ENCODE data around the gene PM20D1. TPM values are rescaled to one million over a fixed set of nuclear protein-coding genes. Genes with fewer than 3 reads are reported as not detected.

Gene PM20D1
- total and polyA plus RNA-seq, 7 experiments from 2014 or later = 0.92 to 2.7 (median 1.9) TPM

DNA sequence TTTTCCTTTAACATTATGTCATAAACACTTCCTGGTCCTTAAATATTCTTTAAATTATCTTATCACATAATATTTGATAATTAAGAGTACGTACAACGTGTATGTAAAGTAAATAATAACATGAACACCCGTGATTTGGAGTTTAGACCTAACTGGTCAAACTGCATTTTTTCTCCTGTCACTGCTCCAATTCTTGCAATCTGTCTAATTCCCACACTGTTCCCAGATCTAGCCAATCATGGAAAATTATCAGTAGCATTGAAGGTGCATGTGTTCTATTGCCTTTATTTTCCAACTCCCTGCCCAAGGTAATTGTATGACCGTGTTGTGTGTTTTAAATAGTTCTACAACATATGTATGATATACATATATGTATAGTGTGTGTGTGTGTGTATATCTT lies 2.1 kb upstream of the PM20D1 start:
- POLR2A ChIA-PET = interaction anchor here (0.7 kb wide), 1 partner anchor 627 kb away, joined by 3 read pairs; no protein-coding TSS in a partner anchor
- DNase-seq = no peak
- Histone ChIP-seq H3K9me3 (ENCODE audit: control insufficient read depth in 2 of 3, low read length in 3 of 3) (no peaks in the 10 kb centered on the region), H3K4me3 (ENCODE audit: low read length) (no peak overlapping the region), H3K4me1 (ENCODE audit: control insufficient read depth in 2 of 2, insufficient read depth in 2 of 2, low read length in 2 of 2) (no peaks in the 10 kb centered on the region), H3K36me3 (ENCODE audit: control insufficient read depth in 2 of 3, insufficient read depth in 3 of 3, low read length in 3 of 3) (no peaks in the 10 kb centered on the region), H3K27me3 (ENCODE audit: control insufficient read depth in 2 of 2, insufficient read depth in 2 of 2, low read length in 2 of 2) (no peaks in the 10 kb centered on the region), H3K27ac (ENCODE audit: low read depth, low read length) (no peak overlapping the region)
- Mint-ChIP-seq H3K27ac (no peak overlapping the region), H3K36me3 (peaks cover 0 to 23% (median 8%) of the 10 kb centered on the region in 5 donors), H3K27me3 (peaks cover 0 to 26% (median 0%) of the 10 kb centered on the region in 5 donors), H3K9me3 (peaks cover 0 to 28% (median 12%) of the 10 kb centered on the region in 11 donors), H3K4me3 (no peak overlapping the region), H3K4me1 (peaks cover 0 to 19% (median 7%) of the 10 kb centered on the region in 7 donors)
- ATAC-seq = no peak
- CTCF ChIA-PET = interaction anchor here (0.6 kb wide), 1 partner anchor 323 kb away, joined by 3 read pairs; no protein-coding TSS in a partner anchor
- intact Hi-C loops (cut with micrococcal nuclease) = loop anchor here in 1 of 2 donors (2.0 kb wide), 2 partner anchors 37 to 77 kb away; partner anchors contain the start of gene RAB29

DNA sequence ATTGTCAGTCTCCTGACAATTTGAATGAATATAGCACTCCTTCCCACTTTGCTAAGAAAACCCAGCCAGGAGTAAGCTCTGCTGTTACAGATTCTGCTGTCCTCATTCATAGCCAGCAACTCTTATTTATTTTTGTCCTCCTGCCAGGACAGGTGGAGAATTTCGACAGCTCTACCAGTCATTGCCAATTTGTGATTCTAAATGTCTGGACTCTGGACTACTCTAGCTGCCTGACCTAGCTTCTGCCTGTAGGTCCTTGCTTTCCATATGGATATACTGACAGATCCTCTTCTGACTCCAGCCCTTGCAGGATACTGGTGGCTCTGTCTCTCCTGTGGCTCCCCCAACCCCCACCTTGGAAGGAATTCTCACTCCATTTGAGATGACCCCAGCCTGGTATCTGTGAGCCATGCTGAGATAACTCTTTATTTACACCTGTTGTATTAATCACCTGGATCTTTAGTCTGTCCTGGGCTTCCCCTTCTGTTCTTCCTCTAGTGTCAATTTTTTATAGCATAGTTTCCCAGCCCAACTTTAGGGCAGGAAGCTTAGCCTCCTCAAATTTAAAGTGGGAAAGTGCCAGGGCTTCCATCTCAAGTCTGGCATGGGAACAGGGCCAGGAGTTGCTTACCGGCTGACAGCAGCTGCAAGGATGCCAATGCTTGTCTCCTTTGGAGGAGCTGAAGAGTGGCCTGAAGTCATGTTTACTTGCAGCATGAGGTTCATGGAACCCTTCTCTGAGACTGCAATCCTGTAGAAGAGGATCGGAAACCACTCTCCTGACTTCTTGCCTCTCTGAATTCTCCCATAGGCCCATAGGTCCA lies 6.7 kb downstream of the PM20D1 start:
- peaks cover 0 to 2% (median 0%) of the 10 kb centered on the region in 7 donors for H3K4me1 Mint-ChIP-seq
- intact Hi-C loops (cut with micrococcal nuclease) = no loop called here
- ATAC-seq = no peak

DNA sequence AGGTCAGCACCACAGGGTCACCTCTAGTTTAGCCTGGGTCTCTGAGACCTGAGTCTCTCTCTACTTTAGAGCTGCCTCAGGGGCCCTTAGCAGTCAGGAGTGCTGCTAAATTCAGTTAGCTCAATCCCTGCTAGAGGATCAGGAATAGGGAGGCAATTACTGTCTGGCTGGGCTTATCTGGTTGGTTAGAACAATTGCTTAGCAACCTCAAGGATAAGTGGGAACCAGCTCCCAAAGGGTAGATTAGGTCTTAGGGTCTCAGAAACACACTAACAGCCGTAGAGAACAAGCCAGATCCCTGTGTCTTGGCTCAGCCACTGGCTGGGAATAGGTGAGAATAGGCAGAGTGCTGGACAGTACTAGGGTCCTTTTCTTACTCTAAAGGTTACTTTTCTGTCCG lies 7.7 kb downstream of the PM20D1 start:
- Histone ChIP-seq H3K36me3 (ENCODE audit: control insufficient read depth in 2 of 3, insufficient read depth in 3 of 3, low read length in 3 of 3) (no peaks in the 10 kb centered on the region), H3K9me3 (ENCODE audit: control insufficient read depth in 2 of 3, low read length in 3 of 3) (no peaks in the 10 kb centered on the region), H3K27ac (ENCODE audit: low read depth, low read length) (no peak overlapping the region), H3K4me3 (ENCODE audit: low read length) (no peak overlapping the region), H3K4me1 (ENCODE audit: control insufficient read depth in 2 of 2, insufficient read depth in 2 of 2, low read length in 2 of 2) (no peaks in the 10 kb centered on the region), H3K27me3 (ENCODE audit: control insufficient read depth in 2 of 2, insufficient read depth in 2 of 2, low read length in 2 of 2) (no peaks in the 10 kb centered on the region)
- ATAC-seq (no peak), DNase-seq (no peak)
- CTCF ChIA-PET = interaction anchor here (0.8 kb wide), 1 partner anchor 259 kb away, joined by 4 read pairs; no protein-coding TSS in a partner anchor
- intact Hi-C loops (cut with micrococcal nuclease) = no loop called here
- H3K4me3 Mint-ChIP-seq = no peak overlapping the region
- H3K36me3 Mint-ChIP-seq = peaks cover 0 to 33% (median 5%) of the 10 kb centered on the region in 5 donors
- POLR2A ChIA-PET = no interaction called here
- H3K9me3 Mint-ChIP-seq = no peaks in the 10 kb centered on the region
- peaks cover 0 to 5% (median 0%) of the 10 kb centered on the region in 5 donors for H3K27me3 Mint-ChIP-seq
- peaks cover 0 to 2% (median 0%) of the 10 kb centered on the region in 7 donors for H3K4me1 Mint-ChIP-seq
- no peak overlapping the region for H3K27ac Mint-ChIP-seq

More for the DNA sequence above, 6.7 kb downstream of the PM20D1 start:
- Histone ChIP-seq H3K27me3 (ENCODE audit: control insufficient read depth in 2 of 2, insufficient read depth in 2 of 2, low read length in 2 of 2) (no peaks in the 10 kb centered on the region), H3K27ac (ENCODE audit: low read depth, low read length) (no peak overlapping the region), H3K4me3 (ENCODE audit: low read length) (no peak overlapping the region), H3K36me3 (ENCODE audit: control insufficient read depth in 2 of 3, insufficient read depth in 3 of 3, low read length in 3 of 3) (no peaks in the 10 kb centered on the region), H3K4me1 (ENCODE audit: control insufficient read depth in 2 of 2, insufficient read depth in 2 of 2, low read length in 2 of 2) (no peaks in the 10 kb centered on the region), H3K9me3 (ENCODE audit: control insufficient read depth in 2 of 3, low read length in 3 of 3) (no peaks in the 10 kb centered on the region)
- Mint-ChIP-seq H3K27ac (no peak overlapping the region), H3K4me3 (no peak overlapping the region), H3K9me3 (no peaks in the 10 kb centered on the region), H3K36me3 (peaks cover 0 to 27% (median 5%) of the 10 kb centered on the region in 5 donors), H3K27me3 (no peaks in the 10 kb centered on the region)
- no peak for DNase-seq
- POLR2A ChIA-PET = no interaction called here
- CTCF ChIA-PET = no interaction called here

GRCh38 chr1:205840146-205840923 lies 9.6 kb downstream of the PM20D1 start:
- DNase-seq (no peak), ATAC-seq (no peak)
- ChIA-PET CTCF (interaction anchor here (0.6 kb wide), 1 partner anchor 24 kb away, joined by 5 read pairs; no protein-coding TSS in a partner anchor), POLR2A (no interaction called here)
- Histone ChIP-seq H3K4me3 (ENCODE audit: low read length) (no peak overlapping the region), H3K4me1 (ENCODE audit: control insufficient read depth in 2 of 2, insufficient read depth in 2 of 2, low read length in 2 of 2) (no peaks in the 10 kb centered on the region), H3K27ac (ENCODE audit: low read depth, low read length) (no peak overlapping the region), H3K36me3 (ENCODE audit: control insufficient read depth in 2 of 3, insufficient read depth in 3 of 3, low read length in 3 of 3) (no peaks in the 10 kb centered on the region), H3K9me3 (ENCODE audit: control insufficient read depth in 2 of 3, low read length in 3 of 3) (no peaks in the 10 kb centered on the region), H3K27me3 (ENCODE audit: control insufficient read depth in 2 of 2, insufficient read depth in 2 of 2, low read length in 2 of 2) (no peaks in the 10 kb centered on the region)
- Mint-ChIP-seq H3K27ac (peak overlapping the region in 1 of 9 donors; percentile 16), H3K9me3 (no peaks in the 10 kb centered on the region), H3K27me3 (peaks cover 0 to 6% (median 0%) of the 10 kb centered on the region in 5 donors), H3K36me3 (peaks cover 0 to 45% (median 6%) of the 10 kb centered on the region in 5 donors), H3K4me1 (peaks cover 0 to 2% (median 0%) of the 10 kb centered on the region in 7 donors), H3K4me3 (no peak overlapping the region)
- intact Hi-C loops (cut with micrococcal nuclease) = no loop called here

DNA sequence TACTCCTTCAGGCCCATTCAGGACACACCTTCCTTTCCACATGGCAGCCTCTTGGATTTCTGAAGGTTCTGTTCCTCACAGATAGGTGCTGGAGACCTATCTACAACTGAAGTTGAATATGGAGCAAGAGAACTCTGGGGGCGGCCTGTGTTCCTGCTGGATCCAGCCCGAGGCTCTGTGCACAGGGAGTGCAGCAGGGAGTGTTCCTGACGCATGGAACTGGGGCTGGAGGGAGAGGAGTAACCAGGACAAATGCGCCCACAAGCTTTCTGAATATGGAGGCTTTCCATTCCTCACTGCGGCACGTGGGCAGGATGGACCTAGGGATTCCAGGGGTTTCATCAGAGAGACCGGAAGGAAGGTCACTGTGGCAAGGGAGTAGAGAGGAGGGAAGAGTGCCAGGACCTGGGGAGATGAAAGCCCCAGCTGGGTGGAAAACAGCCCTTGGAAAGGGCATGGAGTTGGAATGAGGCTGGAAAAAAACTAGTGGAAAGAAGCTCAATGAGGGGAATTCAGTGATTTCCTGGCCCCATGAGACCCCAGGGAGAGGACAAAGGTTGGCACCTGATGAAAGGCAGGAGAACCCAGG lies 12.5 kb downstream of the PM20D1 start:
- POLR2A ChIA-PET = no interaction called here
- H3K27ac Mint-ChIP-seq = no peak overlapping the region
- Histone ChIP-seq H3K9me3 (ENCODE audit: control insufficient read depth in 2 of 3, low read length in 3 of 3) (no peaks in the 10 kb centered on the region), H3K27me3 (ENCODE audit: control insufficient read depth in 2 of 2, insufficient read depth in 2 of 2, low read length in 2 of 2) (no peaks in the 10 kb centered on the region), H3K27ac (ENCODE audit: low read depth, low read length) (no peak overlapping the region), H3K36me3 (ENCODE audit: control insufficient read depth in 2 of 3, insufficient read depth in 3 of 3, low read length in 3 of 3) (no peaks in the 10 kb centered on the region), H3K4me1 (ENCODE audit: control insufficient read depth in 2 of 2, insufficient read depth in 2 of 2, low read length in 2 of 2) (no peaks in the 10 kb centered on the region), H3K4me3 (ENCODE audit: low read length) (no peak overlapping the region)
- ATAC-seq (no peak), DNase-seq (no peak)
- H3K4me1 Mint-ChIP-seq = peaks cover 0 to 4% (median 0%) of the 10 kb centered on the region in 7 donors
- H3K36me3 Mint-ChIP-seq = peaks cover 0 to 37% (median 0%) of the 10 kb centered on the region in 5 donors
- H3K27me3 Mint-ChIP-seq = peaks cover 0 to 6% (median 0%) of the 10 kb centered on the region in 5 donors
- H3K9me3 Mint-ChIP-seq = no peaks in the 10 kb centered on the region
- intact Hi-C loops (cut with micrococcal nuclease) = no loop called here
- CTCF ChIA-PET = no interaction called here
- H3K4me3 Mint-ChIP-seq = no peak overlapping the region

DNA sequence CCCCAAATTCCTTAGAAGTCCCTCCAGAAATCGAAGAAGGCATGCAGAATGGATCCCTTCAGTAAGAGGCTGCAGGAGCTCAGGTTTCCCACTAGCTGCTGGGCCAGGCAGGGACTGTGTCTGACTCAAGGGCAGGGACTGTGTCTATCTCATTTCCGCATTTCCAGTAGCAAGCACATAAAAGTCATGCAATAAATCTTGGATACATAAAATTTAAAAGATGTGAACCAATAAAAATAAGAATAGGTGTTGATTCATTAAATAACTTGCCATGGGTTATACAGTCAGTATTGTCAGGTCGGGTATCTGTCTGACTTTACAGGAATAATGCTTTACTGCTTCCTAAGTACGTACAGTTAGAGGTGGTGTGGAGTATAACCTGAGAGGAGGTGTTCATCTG lies 15.2 kb downstream of the PM20D1 start:
- H3K4me3 Mint-ChIP-seq = no peak overlapping the region
- ATAC-seq (no peak), DNase-seq (no peak)
- ChIA-PET CTCF (no interaction called here), POLR2A (no interaction called here)
- H3K27ac Mint-ChIP-seq = no peak overlapping the region
- intact Hi-C loops (cut with micrococcal nuclease) = no loop called here
- H3K9me3 ChIP-seq (ENCODE audit: control insufficient read depth in 2 of 3, low read length in 3 of 3) = no peaks in the 10 kb centered on the region
- no peaks in the 10 kb centered on the region for H3K4me1 ChIP-seq (ENCODE audit: control insufficient read depth in 2 of 2, insufficient read depth in 2 of 2, low read length in 2 of 2)
- H3K4me1 Mint-ChIP-seq = peaks cover 0 to 3% (median 0%) of the 10 kb centered on the region in 7 donors
- H3K27me3 ChIP-seq (ENCODE audit: control insufficient read depth in 2 of 2, insufficient read depth in 2 of 2, low read length in 2 of 2) = no peaks in the 10 kb centered on the region
- H3K36me3 Mint-ChIP-seq = peaks cover 0 to 33% (median 0%) of the 10 kb centered on the region in 5 donors
- H3K4me3 ChIP-seq (ENCODE audit: low read length) = no peak overlapping the region
- no peak overlapping the region for H3K27ac ChIP-seq (ENCODE audit: low read depth, low read length)
- peaks cover 0 to 6% (median 0%) of the 10 kb centered on the region in 5 donors for H3K27me3 Mint-ChIP-seq
- H3K9me3 Mint-ChIP-seq = no peaks in the 10 kb centered on the region
- no peaks in the 10 kb centered on the region for H3K36me3 ChIP-seq (ENCODE audit: control insufficient read depth in 2 of 3, insufficient read depth in 3 of 3, low read length in 3 of 3)
